CD4-positive, CD25-positive, alpha-beta regulatory T cell (primary cell): ENCODE data around the gene ITPKC. TPM values are rescaled to one million over a fixed set of nuclear protein-coding genes. Genes with fewer than 3 reads are reported as not detected.

ENCODE experiments used
- ATAC-seq, 2 donors: fragments of 150-1000 bp; cut with Tn5 transposase; one replicate each; pipeline ENCODE4 v1.10.0; 2021; ENCODE audit warnings: low read depth in 2 of 2, moderate number of reproducible peaks in 2 of 2, moderate library complexity in 1 of 2
- DNase-seq, 3 donors: peaks; one replicate each; pipeline versions ENCODE4 v3.0.0 to v3.0.0-alpha.2; 2012 to 2022; ENCODE audit warnings: mixed read lengths in 1 of 3
- H3K27ac ChIP-seq: one replicate; pipeline ENCODE4 v1.7.0; 2013; ENCODE audit warnings: mild to moderate bottlenecking, low read length; ENCODE audit not compliant: insufficient read depth, poor library complexity, severe bottlenecking
- H3K27me3 ChIP-seq: one replicate; pipeline ENCODE4 v1.7.0; 2013; ENCODE audit warnings: low read length; ENCODE audit not compliant: control insufficient read depth, insufficient read depth
- H3K36me3 ChIP-seq: one replicate; pipeline ENCODE4 v1.7.0; 2013; ENCODE audit warnings: mild to moderate bottlenecking, low read length, moderate library complexity; ENCODE audit not compliant: control insufficient read depth, insufficient read depth
- H3K4me1 ChIP-seq: 2 replicates; pipeline ENCODE4 v1.7.0; 2013; ENCODE audit warnings: mild to moderate bottlenecking, low read length; ENCODE audit not compliant: insufficient read depth, control insufficient read depth, poor library complexity, severe bottlenecking
- H3K4me3 ChIP-seq: one replicate; pipeline ENCODE4 v1.7.0; 2013; ENCODE audit warnings: low read depth, mild to moderate bottlenecking, low read length, moderate library complexity
- H3K9me3 ChIP-seq, 2 experiments: 1 replicate in 1 of 2; 2 replicates in 1 of 2; pipeline ENCODE4 v1.7.0; 2013; ENCODE audit warnings: low read length in 2 of 2, mild to moderate bottlenecking in 1 of 2, moderate library complexity in 1 of 2; ENCODE audit not compliant: control insufficient read depth in 2 of 2
- H3K27ac Mint-ChIP-seq, 3 donors: one replicate each; pipeline ENCODE4 v1.8.0; 2020 to 2022; ENCODE audit warnings: mild to moderate bottlenecking in 3 of 3, mixed read lengths in 3 of 3, moderate library complexity in 2 of 3
- H3K27me3 Mint-ChIP-seq: one replicate; pipeline ENCODE4 v1.8.0; 2022; ENCODE audit warnings: mild to moderate bottlenecking, mixed read lengths
- H3K36me3 Mint-ChIP-seq: one replicate; pipeline ENCODE4 v1.8.0; 2020; ENCODE audit warnings: mixed read lengths
- H3K4me1 Mint-ChIP-seq, 4 donors: one replicate each; pipeline ENCODE4 v1.8.0; 2020 to 2022; ENCODE audit warnings: mixed read lengths in 4 of 4, mild to moderate bottlenecking in 1 of 4
- H3K4me3 Mint-ChIP-seq, 4 donors: one replicate each; pipeline ENCODE4 v1.8.0; 2020 to 2022; ENCODE audit warnings: mild to moderate bottlenecking in 4 of 4, mixed read lengths in 4 of 4, moderate library complexity in 3 of 4
- H3K9me3 Mint-ChIP-seq, 7 donors: one replicate each; pipeline ENCODE4 v1.8.0; 2020 to 2022; ENCODE audit warnings: mixed read lengths in 7 of 7, mild to moderate bottlenecking in 3 of 7, moderate library complexity in 2 of 7
- polyA plus RNA-seq, 4 donors: library from polyadenylated mRNA; unstranded; fragments of 300-500 nt; fragmentation: Illumina TruSeq; gene quantifications; one replicate each; pipeline ENCODE4 v1.2.3, GENCODE V29; 2021
- total RNA-seq: library from RNA; stranded (reverse); gene quantifications from one replicate; pipeline ENCODE4 v1.2.3, GENCODE V29; 2022

The ITPKC gene
- total and polyA plus RNA-seq, 5 donors from 2014 or later = 2.2 to 5.6 (median 4.5) TPM

DNA sequence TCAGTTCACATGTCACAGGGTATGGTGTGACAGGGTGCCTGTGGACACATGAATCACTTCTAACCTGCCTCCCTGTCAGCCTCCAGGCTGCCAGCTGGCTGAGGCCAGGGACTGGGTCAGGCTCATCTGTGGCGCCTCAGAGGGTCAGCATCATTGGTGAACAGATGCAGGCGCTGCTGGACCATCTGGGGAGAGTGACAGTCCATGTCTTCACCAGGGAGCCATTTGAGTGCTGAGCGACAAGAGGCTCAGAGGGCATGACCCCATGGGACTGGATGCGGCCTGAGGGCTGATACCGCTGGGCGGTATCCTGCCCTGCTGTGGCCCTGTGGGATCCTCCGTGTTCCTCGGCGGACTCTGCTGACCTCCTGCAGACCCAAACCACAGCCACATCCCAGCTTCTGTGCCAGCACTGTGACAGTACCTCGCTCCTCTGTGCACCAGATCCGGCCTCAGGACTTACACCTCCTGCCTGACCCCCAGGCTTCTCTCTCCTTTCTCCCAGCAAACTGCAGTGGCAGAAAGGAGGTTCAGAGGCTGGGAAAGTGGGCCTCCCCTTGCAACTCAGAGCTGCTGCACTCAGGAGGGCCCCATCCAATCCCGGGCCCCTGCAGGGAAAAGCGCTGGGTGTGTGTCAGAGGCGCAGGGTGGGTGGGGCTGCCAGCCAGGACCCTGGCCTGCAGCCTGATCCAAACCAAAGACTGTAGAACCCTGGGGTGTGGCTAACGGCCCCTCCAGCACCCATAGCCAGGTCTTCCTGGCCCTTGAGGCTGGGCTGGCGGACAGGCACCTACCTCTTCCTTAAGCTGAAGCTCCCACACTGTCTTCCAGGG is 23.2 kb downstream of the ITPKC start:
- no peak overlapping the region for H3K4me3 ChIP-seq
- Mint-ChIP-seq H3K4me3 (no peak overlapping the region), H3K36me3 (peaks cover 15% of the 10 kb centered on the region), H3K4me1 (no peaks in the 10 kb centered on the region), H3K27me3 (no peaks in the 10 kb centered on the region), H3K9me3 (no peaks in the 10 kb centered on the region), H3K27ac (no peak overlapping the region)
- H3K27me3 ChIP-seq = no peaks in the 10 kb centered on the region
- no peak for ATAC-seq
- peaks cover 21% of the 10 kb centered on the region for H3K36me3 ChIP-seq
- no peaks in the 10 kb centered on the region for H3K4me1 ChIP-seq
- no peaks in the 10 kb centered on the region for H3K9me3 ChIP-seq
- H3K27ac ChIP-seq = no peak overlapping the region
- no peak for DNase-seq

DNA sequence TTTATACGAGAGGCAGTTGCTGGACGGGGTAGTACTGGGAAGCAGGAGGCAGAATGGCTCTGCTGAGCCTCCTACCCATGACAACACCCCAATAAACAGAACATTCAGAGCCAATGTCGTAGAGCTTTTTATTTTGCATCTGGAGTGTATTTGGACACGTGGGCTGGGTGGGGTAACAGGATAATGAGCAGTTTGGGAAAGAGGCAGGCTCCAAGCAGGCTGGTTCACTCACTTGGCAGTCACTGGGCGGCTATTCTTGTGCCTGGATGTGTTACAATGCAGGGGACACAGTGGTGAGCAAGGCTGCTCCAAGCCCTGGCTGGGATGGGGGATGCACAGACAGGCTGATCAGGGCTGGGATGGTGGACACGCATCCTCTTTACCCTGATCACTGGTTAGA is 23.8 kb downstream of the ITPKC start:
- DNase-seq = no peak
- Histone ChIP-seq H3K4me3 (no peak overlapping the region), H3K9me3 (no peaks in the 10 kb centered on the region), H3K4me1 (no peaks in the 10 kb centered on the region), H3K27ac (no peak overlapping the region), H3K27me3 (no peaks in the 10 kb centered on the region), H3K36me3 (peaks cover 14% of the 10 kb centered on the region)
- H3K9me3 Mint-ChIP-seq = no peaks in the 10 kb centered on the region
- H3K4me3 Mint-ChIP-seq = no peak overlapping the region
- H3K36me3 Mint-ChIP-seq = peaks cover 8% of the 10 kb centered on the region
- H3K4me1 Mint-ChIP-seq = no peaks in the 10 kb centered on the region
- no peaks in the 10 kb centered on the region for H3K27me3 Mint-ChIP-seq
- ATAC-seq = no peak
- no peak overlapping the region for H3K27ac Mint-ChIP-seq

DNA sequence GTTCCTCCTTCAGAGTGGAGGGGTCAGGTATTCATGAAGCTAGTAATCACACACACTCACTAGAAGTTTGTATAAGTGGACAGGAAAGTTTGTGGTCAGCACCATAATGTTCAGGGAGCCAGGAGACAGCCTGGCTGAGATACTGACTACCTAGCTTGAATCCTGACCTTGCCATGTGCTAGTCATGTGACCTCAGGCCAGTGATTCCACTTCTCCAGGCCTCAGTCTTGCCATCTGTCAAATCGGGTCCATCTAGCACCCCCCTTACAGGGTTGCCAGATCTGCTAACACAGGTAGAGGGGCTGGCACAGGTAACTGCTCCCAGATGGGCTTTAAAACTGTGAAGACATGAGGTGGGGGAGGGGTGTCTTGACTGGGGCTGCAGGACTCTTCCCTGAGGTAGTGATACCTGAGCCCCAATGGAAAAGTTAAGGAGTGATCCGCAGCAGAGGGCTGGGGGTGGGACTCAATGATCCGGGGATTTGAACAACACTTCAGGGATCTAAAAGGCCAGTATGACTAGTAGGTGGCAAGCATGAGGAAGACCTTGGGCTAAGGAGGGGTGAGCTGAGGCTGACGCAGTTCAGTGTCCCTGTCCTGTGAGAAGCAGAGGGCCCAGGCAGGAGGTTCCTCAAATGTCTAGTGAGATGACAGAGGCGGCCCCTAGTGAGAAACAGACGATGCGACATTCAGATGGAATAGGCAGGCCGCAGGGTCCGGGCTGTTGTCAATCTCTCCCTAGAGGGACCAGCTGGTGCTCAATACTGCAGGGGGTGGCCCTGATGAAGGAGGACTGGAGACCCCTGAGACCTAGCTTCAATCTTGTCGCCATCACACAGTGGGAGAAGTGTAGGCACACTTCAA is 24.8 kb downstream of the ITPKC start:
- H3K27ac ChIP-seq = no peak overlapping the region
- DNase-seq = no peak
- no peaks in the 10 kb centered on the region for H3K4me1 ChIP-seq
- peak overlapping the region in 1 of 3 donors; percentile 86 for H3K27ac Mint-ChIP-seq
- no peak overlapping the region for H3K4me3 ChIP-seq
- ATAC-seq = no peak
- peaks cover 12% of the 10 kb centered on the region for H3K36me3 ChIP-seq
- H3K4me3 Mint-ChIP-seq = no peak overlapping the region
- no peaks in the 10 kb centered on the region for H3K9me3 ChIP-seq
- H3K9me3 Mint-ChIP-seq = no peaks in the 10 kb centered on the region
- no peaks in the 10 kb centered on the region for H3K27me3 Mint-ChIP-seq
- H3K4me1 Mint-ChIP-seq = no peaks in the 10 kb centered on the region
- H3K27me3 ChIP-seq = no peaks in the 10 kb centered on the region
- H3K36me3 Mint-ChIP-seq = peaks cover 8% of the 10 kb centered on the region

DNA sequence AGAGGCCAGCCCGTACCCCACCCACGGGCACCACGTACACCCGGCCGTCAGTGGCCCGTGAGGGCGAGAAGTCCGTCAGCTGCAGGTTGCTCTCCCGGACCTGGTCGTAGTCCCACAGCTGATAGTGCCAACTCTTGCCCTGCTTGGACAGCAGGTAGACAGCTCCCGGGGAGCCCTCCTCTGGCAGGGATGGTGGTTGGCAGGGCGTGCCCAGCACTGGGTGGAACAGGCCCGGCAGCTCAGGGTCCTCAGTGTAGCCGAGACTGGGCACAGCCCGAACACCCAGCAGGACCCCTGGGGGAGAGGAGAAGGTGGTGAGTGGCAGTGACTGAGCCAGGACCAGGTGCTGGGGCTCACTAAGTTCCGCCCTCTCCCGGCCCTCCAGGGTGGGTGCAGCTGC is 25.6 kb downstream of the ITPKC start:
- Histone ChIP-seq H3K27ac (no peak overlapping the region), H3K4me1 (no peaks in the 10 kb centered on the region), H3K36me3 (peaks cover 5% of the 10 kb centered on the region), H3K27me3 (no peaks in the 10 kb centered on the region), H3K4me3 (no peak overlapping the region), H3K9me3 (no peaks in the 10 kb centered on the region)
- ATAC-seq = no peak
- Mint-ChIP-seq H3K4me3 (no peak overlapping the region), H3K36me3 (peaks cover 7% of the 10 kb centered on the region), H3K27me3 (no peaks in the 10 kb centered on the region), H3K4me1 (no peaks in the 10 kb centered on the region), H3K27ac (no peak overlapping the region), H3K9me3 (no peaks in the 10 kb centered on the region)
- DNase-seq = no peak

DNA sequence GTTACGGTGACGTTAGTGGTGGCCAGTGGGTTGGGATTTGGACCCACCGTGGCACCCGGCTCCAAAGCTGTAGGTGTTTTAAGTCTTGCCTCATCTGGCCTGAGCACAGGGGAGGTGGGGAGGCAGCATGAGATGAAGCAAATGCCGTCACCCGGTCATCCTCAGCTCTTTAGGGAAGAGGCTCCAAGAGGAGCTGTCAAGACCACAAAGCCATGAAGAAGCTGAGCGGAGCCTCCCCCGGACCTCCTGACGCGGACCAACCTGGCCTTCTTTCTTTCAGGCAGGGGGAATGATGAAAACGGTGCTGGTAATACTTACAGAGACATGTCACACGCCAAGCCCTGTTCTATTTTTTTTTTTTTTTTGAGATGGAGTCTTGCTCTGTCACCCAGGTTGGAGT is 26.0 kb downstream of the ITPKC start:
- Mint-ChIP-seq H3K4me3 (no peak overlapping the region), H3K4me1 (no peaks in the 10 kb centered on the region), H3K27me3 (no peaks in the 10 kb centered on the region), H3K27ac (no peak overlapping the region), H3K9me3 (no peaks in the 10 kb centered on the region), H3K36me3 (peaks cover 4% of the 10 kb centered on the region)
- Histone ChIP-seq H3K27ac (no peak overlapping the region), H3K36me3 (peaks cover 3% of the 10 kb centered on the region), H3K4me1 (no peaks in the 10 kb centered on the region), H3K4me3 (no peak overlapping the region), H3K27me3 (no peaks in the 10 kb centered on the region), H3K9me3 (no peaks in the 10 kb centered on the region)
- DNase-seq (no peak), ATAC-seq (no peak)

DNA sequence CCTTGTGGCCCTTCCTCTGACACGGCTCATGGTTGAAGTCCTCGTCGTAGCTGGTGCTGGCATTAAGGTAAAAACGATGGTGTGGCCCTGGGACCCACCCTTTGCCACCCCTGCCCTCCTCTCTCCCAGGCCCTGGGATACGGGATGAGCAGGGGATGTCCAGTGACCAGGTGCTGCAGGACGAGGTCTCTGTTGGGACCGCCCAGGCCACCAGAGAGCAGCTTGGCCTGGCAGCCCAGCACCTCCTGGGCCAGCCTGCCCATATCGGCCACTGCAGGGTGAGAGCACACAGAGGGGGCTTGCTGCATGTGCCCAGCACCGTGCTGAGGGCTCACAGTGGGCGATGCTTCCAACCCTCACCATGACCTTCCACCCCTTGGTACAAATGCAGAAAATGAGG is 27.0 kb downstream of the ITPKC start:
- Mint-ChIP-seq H3K4me3 (peak overlapping the region in 1 of 4 donors; percentile 90), H3K9me3 (no peaks in the 10 kb centered on the region), H3K36me3 (peaks cover under 1% of the 10 kb centered on the region), H3K27me3 (no peaks in the 10 kb centered on the region), H3K4me1 (peaks cover 0 to 2% (median 0%) of the 10 kb centered on the region in 4 donors), H3K27ac (no peak overlapping the region)
- DNase-seq = no peak
- no peaks in the 10 kb centered on the region for H3K4me1 ChIP-seq
- H3K27ac ChIP-seq = no peak overlapping the region
- H3K36me3 ChIP-seq = no peaks in the 10 kb centered on the region
- no peak overlapping the region for H3K4me3 ChIP-seq
- H3K27me3 ChIP-seq = no peaks in the 10 kb centered on the region
- no peaks in the 10 kb centered on the region for H3K9me3 ChIP-seq
- no peak for ATAC-seq

DNA sequence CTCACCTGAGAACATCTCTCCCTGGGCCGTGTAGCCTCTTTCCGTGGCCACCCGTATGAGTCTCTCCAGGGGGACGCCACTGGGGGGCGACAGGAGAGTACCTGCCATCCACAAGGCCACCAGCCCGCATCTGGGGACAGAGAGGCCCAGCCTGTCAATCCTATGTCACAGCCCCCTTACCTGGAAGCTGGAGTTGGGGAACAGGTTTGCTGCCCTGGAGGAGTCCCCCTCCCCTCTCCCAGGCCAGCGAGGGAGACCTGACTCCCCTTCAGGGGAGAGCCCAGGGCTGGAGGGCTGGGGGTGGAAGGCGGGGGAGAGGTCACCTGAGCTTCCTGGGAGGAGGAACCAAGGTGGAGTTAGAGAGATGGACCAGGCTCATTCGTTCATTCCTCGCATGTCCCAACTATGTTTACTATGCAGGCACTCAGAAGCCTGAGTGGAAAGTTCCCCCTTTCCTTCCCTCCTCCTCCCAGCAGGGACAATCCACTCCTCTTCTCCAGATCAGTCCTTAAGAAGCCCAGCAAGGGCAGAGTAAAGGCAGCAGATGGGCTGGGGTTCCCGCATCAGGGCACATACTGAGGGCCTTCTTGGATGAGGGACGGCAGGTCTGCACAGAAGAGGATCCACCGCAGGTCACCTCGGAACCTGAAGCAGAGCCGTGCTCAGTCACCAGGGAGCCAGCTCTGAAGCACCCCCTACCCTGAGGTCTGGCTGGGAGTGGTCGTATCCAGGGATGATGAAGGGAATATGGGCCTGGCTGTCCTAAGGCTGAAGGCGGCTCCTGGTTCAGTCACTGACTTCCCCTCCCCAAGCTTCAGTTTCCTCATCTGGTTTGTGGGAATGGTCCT is 27.9 kb downstream of the ITPKC start:
- ATAC-seq (peak in 1 of 2 donors; percentile 26), DNase-seq (peak in 1 of 3 donors; percentile 37)
- H3K4me1 ChIP-seq = peaks cover 4% of the 10 kb centered on the region
- no peak overlapping the region for H3K27ac ChIP-seq
- H3K9me3 Mint-ChIP-seq = no peaks in the 10 kb centered on the region
- H3K36me3 ChIP-seq = no peaks in the 10 kb centered on the region
- H3K4me1 Mint-ChIP-seq = peaks cover 0 to 4% (median 2%) of the 10 kb centered on the region in 4 donors
- no peaks in the 10 kb centered on the region for H3K27me3 ChIP-seq
- H3K4me3 Mint-ChIP-seq = no peak overlapping the region
- no peak overlapping the region for H3K27ac Mint-ChIP-seq
- H3K4me3 ChIP-seq = no peak overlapping the region
- no peaks in the 10 kb centered on the region for H3K9me3 ChIP-seq
- no peaks in the 10 kb centered on the region for H3K27me3 Mint-ChIP-seq
- H3K36me3 Mint-ChIP-seq = no peaks in the 10 kb centered on the region
